HL-60 (cell line): ENCODE results near the gene PLCD1.

Experiments used
- DNase-seq, 2 experiments: peaks; one replicate each; pipeline ENCODE4 v3.0.0-alpha.2; 2010 to 2020; ENCODE audit warnings: low read depth in 1 of 2, low spot score in 1 of 2
- H3K27ac ChIP-seq: fragments of 250-450 bp; sonication (Bioruptor Pico); replicated peaks from 2 replicates; pipeline ENCODE4 v1.5.1; 2020; ENCODE audit warnings: mild to moderate bottlenecking, moderate library complexity
- H3K27me3 ChIP-seq: fragments of 250-450 bp; sonication (Bioruptor Pico); 2 replicates; pipeline ENCODE4 v1.5.1; 2021; ENCODE audit warnings: mild to moderate bottlenecking, moderate library complexity; ENCODE audit not compliant: insufficient read depth, poor library complexity, severe bottlenecking
- H3K4me3 ChIP-seq: replicated peaks from 2 replicates; pipeline ENCODE4 v1.5.1; 2011; ENCODE audit warnings: mild to moderate bottlenecking, control low read depth, low read length; ENCODE audit not compliant: insufficient read depth
- GABPA ChIP-seq: IDR thresholded peaks from 2 replicates; pipeline ENCODE4 v1.6.1; 2012; ENCODE audit warnings: low read depth
- POLR2AphosphoS5 ChIP-seq: IDR thresholded peaks from 2 replicates; pipeline ENCODE4 v1.6.1; 2012; ENCODE audit warnings: low read depth
- SPI1 ChIP-seq: IDR thresholded peaks from 2 replicates; pipeline ENCODE4 v1.6.1; 2012; ENCODE audit warnings: low read depth, mild to moderate bottlenecking, borderline replicate concordance
- TF ChIP-seq, protein P1 (sequence below): IDR thresholded peaks from one replicate; pipeline ENCODE4 v1.5.1; 2011; ENCODE audit warnings: low read length, control low read depth, inconsistent platforms; ENCODE audit not compliant: insufficient read depth
- TF ChIP-seq, protein P2 (sequence below): IDR thresholded peaks from 2 replicates; pipeline ENCODE4 v1.6.1; 2012; ENCODE audit warnings: low read depth; ENCODE audit not compliant: insufficient replicate concordance

Gene PLCD1

DNA sequence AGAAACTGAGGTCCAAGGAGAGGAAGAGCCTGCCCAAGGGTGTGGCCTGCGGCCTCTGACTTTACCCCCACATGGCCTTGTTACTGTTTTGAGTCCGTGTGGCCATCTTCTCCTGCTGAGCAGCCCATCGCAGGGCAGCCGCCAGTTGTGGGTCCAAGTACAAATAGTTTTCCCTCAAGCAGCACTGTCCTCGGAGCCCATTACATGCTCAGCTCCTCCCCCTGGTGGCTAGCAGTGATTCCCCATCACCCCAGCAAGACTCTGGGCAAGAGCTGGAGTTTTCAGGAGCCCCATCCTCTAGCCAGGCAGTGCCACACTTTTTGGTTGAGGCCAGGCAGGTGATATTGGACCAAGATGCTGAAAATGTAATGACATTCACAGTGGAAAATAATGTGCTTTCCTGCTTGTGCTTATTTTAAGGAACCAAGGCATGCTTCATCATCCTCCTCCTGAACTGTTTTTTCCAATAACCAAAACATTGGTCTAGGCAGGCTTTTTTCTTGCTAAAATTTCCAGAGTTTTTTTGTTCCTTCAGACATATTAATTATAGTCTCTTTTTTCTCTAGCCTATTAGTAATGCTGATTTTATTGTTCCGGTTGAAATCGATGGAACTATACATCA lies 62.1 kb downstream of the PLCD1 start:
- Histone ChIP-seq H3K27ac (no peak overlapping the region), H3K27me3 (no peaks in the 10 kb centered on the region), H3K4me3 (no peak overlapping the region)
- DNase-seq, result peak; percentile 34 to 61
- TF ChIP-seq, protein P1, sequence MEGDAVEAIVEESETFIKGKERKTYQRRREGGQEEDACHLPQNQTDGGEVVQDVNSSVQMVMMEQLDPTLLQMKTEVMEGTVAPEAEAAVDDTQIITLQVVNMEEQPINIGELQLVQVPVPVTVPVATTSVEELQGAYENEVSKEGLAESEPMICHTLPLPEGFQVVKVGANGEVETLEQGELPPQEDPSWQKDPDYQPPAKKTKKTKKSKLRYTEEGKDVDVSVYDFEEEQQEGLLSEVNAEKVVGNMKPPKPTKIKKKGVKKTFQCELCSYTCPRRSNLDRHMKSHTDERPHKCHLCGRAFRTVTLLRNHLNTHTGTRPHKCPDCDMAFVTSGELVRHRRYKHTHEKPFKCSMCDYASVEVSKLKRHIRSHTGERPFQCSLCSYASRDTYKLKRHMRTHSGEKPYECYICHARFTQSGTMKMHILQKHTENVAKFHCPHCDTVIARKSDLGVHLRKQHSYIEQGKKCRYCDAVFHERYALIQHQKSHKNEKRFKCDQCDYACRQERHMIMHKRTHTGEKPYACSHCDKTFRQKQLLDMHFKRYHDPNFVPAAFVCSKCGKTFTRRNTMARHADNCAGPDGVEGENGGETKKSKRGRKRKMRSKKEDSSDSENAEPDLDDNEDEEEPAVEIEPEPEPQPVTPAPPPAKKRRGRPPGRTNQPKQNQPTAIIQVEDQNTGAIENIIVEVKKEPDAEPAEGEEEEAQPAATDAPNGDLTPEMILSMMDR, result peak; percentile 82
- TF ChIP-seq, protein P2, sequence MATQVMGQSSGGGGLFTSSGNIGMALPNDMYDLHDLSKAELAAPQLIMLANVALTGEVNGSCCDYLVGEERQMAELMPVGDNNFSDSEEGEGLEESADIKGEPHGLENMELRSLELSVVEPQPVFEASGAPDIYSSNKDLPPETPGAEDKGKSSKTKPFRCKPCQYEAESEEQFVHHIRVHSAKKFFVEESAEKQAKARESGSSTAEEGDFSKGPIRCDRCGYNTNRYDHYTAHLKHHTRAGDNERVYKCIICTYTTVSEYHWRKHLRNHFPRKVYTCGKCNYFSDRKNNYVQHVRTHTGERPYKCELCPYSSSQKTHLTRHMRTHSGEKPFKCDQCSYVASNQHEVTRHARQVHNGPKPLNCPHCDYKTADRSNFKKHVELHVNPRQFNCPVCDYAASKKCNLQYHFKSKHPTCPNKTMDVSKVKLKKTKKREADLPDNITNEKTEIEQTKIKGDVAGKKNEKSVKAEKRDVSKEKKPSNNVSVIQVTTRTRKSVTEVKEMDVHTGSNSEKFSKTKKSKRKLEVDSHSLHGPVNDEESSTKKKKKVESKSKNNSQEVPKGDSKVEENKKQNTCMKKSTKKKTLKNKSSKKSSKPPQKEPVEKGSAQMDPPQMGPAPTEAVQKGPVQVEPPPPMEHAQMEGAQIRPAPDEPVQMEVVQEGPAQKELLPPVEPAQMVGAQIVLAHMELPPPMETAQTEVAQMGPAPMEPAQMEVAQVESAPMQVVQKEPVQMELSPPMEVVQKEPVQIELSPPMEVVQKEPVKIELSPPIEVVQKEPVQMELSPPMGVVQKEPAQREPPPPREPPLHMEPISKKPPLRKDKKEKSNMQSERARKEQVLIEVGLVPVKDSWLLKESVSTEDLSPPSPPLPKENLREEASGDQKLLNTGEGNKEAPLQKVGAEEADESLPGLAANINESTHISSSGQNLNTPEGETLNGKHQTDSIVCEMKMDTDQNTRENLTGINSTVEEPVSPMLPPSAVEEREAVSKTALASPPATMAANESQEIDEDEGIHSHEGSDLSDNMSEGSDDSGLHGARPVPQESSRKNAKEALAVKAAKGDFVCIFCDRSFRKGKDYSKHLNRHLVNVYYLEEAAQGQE, result no peak
- TF ChIP-seq SPI1, result no peak
- no peak for TF ChIP-seq POLR2AphosphoS5
- no peak for TF ChIP-seq GABPA

DNA sequence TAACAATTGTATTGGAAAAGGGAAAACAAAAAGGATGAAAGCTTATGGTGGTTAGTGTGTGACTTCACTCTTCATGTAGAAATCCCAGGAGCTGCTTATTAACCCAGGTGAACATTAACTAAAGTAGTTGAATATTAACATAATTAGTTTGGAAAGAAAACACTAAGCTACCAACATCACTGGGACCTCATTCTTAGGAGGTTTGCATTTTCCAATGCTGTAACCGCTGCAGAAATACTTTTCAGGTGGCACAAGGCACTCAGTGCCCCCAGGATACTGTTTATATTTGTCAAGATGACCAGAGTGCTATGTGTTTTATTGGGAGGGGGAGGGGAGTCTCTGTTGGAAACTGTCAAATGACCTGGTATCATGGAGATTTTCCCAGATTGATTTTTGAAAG lies 64.7 kb downstream of the PLCD1 start:
- H3K27me3 ChIP-seq, result no peaks in the 10 kb centered on the region
- H3K27ac ChIP-seq, result no peak overlapping the region
- H3K4me3 ChIP-seq, result no peak overlapping the region
- TF ChIP-seq SPI1, result no peak
- TF ChIP-seq GABPA, result no peak
- TF ChIP-seq, protein P2, result no peak
- TF ChIP-seq, protein P1, result no peak
- TF ChIP-seq POLR2AphosphoS5, result no peak
- DNase-seq, result no peak

DNA sequence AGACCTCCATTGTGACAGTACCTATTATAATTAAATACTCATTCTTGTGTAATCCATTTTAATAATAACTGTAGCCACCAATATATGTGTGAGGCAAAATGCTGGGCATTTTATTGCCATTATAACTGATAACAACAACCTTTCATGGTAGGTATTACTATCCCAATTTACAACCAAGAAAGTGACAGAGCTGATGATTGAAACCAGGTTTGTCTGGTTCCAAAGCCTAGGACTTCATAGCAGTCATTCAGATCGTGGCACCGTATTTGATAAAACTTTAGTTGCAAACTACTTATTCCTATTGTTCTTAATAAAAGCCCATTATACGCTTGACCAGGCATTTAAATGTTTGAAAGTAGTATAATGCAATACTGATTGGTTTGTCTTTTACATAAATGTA lies 65.3 kb downstream of the PLCD1 start:
- Histone ChIP-seq H3K27me3 (no peaks in the 10 kb centered on the region), H3K27ac (no peak overlapping the region), H3K4me3 (no peak overlapping the region)
- DNase-seq, result no peak
- TF ChIP-seq GABPA, result no peak
- TF ChIP-seq POLR2AphosphoS5, result no peak
- TF ChIP-seq, protein P2, result no peak
- no peak for TF ChIP-seq SPI1
- TF ChIP-seq, protein P1, result no peak
